Erythroblast (primary cell): Measurements from ENCODE around the gene ANO6.

Experiments
- GATA1 ChIP-seq: IDR thresholded peaks from 2 replicates; pipeline ENCODE4 v1.6.1; 2011; ENCODE audit warnings: low read depth, mild to moderate bottlenecking, control low read depth, low read length, moderate library complexity
- POLR2A ChIP-seq: IDR thresholded peaks from 2 replicates; pipeline ENCODE4 v1.6.1; 2011; ENCODE audit warnings: mild to moderate bottlenecking, low read length

- TF ChIP-seq POLR2A (no peak), GATA1 (no peak)
These were observed 106.9 kb downstream of the ANO6 start for GRCh38 chr12:45322810-45323209.
